Endothelial cell (in vitro differentiated cells): Measurements from ENCODE around the gene BCKDK. TPM values are rescaled to one million over a fixed set of nuclear protein-coding genes. Genes with fewer than 3 reads are reported as not detected.

Experiments
- DNase-seq: peaks from one replicate; pipeline ENCODE4 v3.0.0; 2021; ENCODE audit warnings: low spot score
- H3K27ac Mint-ChIP-seq: one replicate; pipeline ENCODE4 v1.8.0; 2021; ENCODE audit warnings: mixed read lengths, inconsistent platforms; ENCODE audit not compliant: unreplicated experiment
- H3K27me3 Mint-ChIP-seq: one replicate; pipeline ENCODE4 v1.8.0; 2021; ENCODE audit warnings: mild to moderate bottlenecking, moderate library complexity, mixed read lengths, inconsistent platforms; ENCODE audit not compliant: unreplicated experiment
- H3K36me3 Mint-ChIP-seq: one replicate; pipeline ENCODE4 v1.8.0; 2021; ENCODE audit warnings: mild to moderate bottlenecking, low read depth, mixed read lengths, inconsistent platforms; ENCODE audit not compliant: unreplicated experiment
- H3K4me1 Mint-ChIP-seq: one replicate; pipeline ENCODE4 v1.8.0; 2021; ENCODE audit warnings: mild to moderate bottlenecking, mixed read lengths, inconsistent platforms; ENCODE audit not compliant: unreplicated experiment
- H3K4me3 Mint-ChIP-seq: one replicate; pipeline ENCODE4 v1.8.0; 2021; ENCODE audit warnings: mild to moderate bottlenecking, mixed read lengths, inconsistent platforms; ENCODE audit not compliant: unreplicated experiment
- H3K9me3 Mint-ChIP-seq: one replicate; pipeline ENCODE4 v1.8.0; 2021; ENCODE audit warnings: mixed read lengths, inconsistent platforms; ENCODE audit not compliant: unreplicated experiment
- CTCF ChIP-seq: fragments of 200-600 bp; sonication (generic); IDR thresholded peaks from one replicate; pipeline ENCODE4 v1.5.0; 2021; ENCODE audit warnings: antibody characterized with exemption; ENCODE audit not compliant: unreplicated experiment
- total RNA-seq: library from RNA; stranded (reverse); fragmentation: NEBNext Ultra II Directional; extraction: Animal tissue kit (Norgen Biotek cat#: 25700); gene quantifications from one replicate; pipeline ENCODE4 v1.2.1, GENCODE V29; 2021; ENCODE audit not compliant: unreplicated experiment

BCKDK gene
- total RNA-seq, 1 donor from 2014 or later, result 56.8 TPM

- TF ChIP-seq CTCF, result no peak
- no peaks in the 10 kb centered on the region for H3K9me3 Mint-ChIP-seq
- H3K27me3 Mint-ChIP-seq, result peaks cover 17% of the 10 kb centered on the region
- DNase-seq, result no peak
- peak overlapping the region; percentile 65 for H3K27ac Mint-ChIP-seq
- no peak overlapping the region for H3K4me3 Mint-ChIP-seq
- H3K4me1 Mint-ChIP-seq, result peaks cover 12% of the 10 kb centered on the region
- H3K36me3 Mint-ChIP-seq, result peaks cover 23% of the 10 kb centered on the region
Observed at GRCh38 chr16:31133046-31133501, 24.9 kb downstream of the BCKDK start.

GRCh38 chr16:31134091-31134571, 25.9 kb downstream of the BCKDK start:
- Mint-ChIP-seq H3K4me3 (peak overlapping the region; percentile 45), H3K36me3 (peaks cover 19% of the 10 kb centered on the region), H3K27me3 (peaks cover 19% of the 10 kb centered on the region), H3K4me1 (peaks cover 12% of the 10 kb centered on the region), H3K27ac (no peak overlapping the region), H3K9me3 (no peaks in the 10 kb centered on the region)
- no peak for TF ChIP-seq CTCF
- DNase-seq, result no peak

- Mint-ChIP-seq H3K36me3 (peaks cover 19% of the 10 kb centered on the region), H3K4me1 (peaks cover 12% of the 10 kb centered on the region), H3K4me3 (no peak overlapping the region), H3K27ac (no peak overlapping the region), H3K27me3 (peaks cover 19% of the 10 kb centered on the region), H3K9me3 (no peaks in the 10 kb centered on the region)
- no peak for DNase-seq
- no peak for TF ChIP-seq CTCF
Observed at GRCh38 chr16:31134625-31135534, 26.7 kb downstream of the BCKDK start.

GRCh38 chr16:31135535-31136286, 27.5 kb downstream of the BCKDK start, which contains the start of gene PRSS8:
TSS of gene PRSS8 (minus strand) at chr16:31135727. CDS start at chr16:31135498, 229 bp downstream.
- H3K9me3 Mint-ChIP-seq, result no peaks in the 10 kb centered on the region
- peak within 1 kb of the TSS; percentile 54 for H3K4me3 Mint-ChIP-seq
- no peak for TF ChIP-seq CTCF
- DNase-seq, result no peak
- peak within 1 kb of the TSS; percentile 55 for H3K27ac Mint-ChIP-seq
- peaks cover 17% of the 10 kb centered on the region for H3K27me3 Mint-ChIP-seq
- peaks cover 12% of the 10 kb centered on the region for H3K4me1 Mint-ChIP-seq
- peaks cover 16% of the 10 kb centered on the region for H3K36me3 Mint-ChIP-seq
